ENCODE results near the gene RPS2.
"Not testable (repeated sequence)": the region's sequence is repeated elsewhere in the genome, so short reads cannot be mapped to it uniquely, and the experiment has no call there.

The RPS2 gene

DNA sequence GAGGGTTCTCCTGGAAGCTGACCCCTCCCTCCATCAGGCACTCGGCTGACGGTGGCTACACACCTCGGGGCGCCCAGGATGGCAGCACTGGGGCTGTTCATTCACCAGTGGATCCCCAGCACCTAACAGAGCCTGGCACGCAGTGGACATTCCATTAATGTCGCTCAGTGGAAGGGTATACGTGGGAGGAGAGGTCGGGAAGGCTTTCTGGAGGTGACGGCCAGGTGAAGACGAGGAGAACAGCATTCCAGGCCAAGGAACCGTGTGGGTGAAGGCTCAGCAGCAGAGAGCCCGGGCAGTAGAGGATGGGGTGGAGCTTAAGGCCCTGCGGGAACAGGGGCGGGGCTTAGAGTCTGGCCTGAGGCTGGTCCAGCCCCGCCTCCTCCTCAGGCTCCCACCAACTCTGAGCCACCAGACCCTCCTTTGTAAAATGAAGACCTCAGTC lies 43.9 kb downstream of the RPS2 start:
- DNase-seq (ENCODE audit: low read depth in 4 of 4, low spot score in 1 of 4), result no peak

DNA sequence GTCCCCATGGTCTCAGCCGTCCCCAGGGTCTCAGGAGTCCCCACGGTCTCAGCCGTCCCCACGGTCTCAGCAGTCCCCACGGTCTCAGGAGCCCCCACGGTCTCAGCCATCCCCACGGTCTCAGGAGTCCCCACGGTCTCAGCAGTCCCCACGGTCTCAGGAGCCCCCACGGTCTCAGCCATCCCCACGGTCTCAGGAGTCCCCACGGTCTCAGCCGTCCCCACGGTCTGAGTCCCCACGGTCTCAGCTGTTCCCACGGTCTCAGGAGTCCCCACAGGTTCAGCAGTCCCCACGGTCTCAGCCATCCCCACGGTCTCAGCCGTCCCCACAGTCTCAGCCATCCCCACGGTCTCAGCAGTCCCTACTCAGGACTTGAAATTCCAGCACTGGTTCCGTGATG lies 44.5 kb downstream of the RPS2 start:
- not testable (repeated sequence) for DNase-seq (ENCODE audit: low read depth in 4 of 4, low spot score in 1 of 4)

DNA sequence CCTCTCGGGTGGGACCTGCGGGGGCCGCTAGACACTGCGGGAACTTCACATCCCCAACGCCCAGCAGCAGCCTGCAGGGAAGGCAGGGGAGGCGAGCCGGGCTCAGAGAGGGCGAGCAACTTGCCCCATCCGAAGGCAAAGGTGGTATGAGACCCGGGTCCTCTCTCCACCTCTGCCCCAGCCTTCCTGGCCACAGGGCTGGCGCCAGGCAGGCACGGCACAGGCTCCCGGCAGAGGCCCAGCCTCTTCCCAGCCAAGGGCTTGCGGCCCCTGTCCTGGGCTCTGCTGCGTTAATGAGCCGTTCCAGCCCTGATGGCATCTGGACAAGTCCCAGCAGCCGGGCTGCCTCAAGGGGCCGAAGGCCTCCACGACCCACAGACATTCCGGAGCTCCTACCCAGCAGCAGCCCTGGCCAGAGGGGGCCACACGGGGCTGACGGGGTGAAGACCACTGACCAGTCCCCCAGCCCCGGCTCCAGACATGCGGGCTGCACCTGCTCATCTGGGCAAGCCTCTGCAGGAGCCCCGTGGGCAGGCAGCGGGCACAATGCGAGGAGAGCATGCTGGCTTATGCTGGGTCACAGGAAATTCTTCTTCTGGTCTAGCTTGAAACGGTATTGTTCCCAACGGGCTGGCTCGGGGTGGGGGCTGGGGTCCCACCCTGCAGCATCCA lies 45.2 kb downstream of the RPS2 start:
- no peak for DNase-seq (ENCODE audit: low read depth in 4 of 4, low spot score in 1 of 4)

DNA sequence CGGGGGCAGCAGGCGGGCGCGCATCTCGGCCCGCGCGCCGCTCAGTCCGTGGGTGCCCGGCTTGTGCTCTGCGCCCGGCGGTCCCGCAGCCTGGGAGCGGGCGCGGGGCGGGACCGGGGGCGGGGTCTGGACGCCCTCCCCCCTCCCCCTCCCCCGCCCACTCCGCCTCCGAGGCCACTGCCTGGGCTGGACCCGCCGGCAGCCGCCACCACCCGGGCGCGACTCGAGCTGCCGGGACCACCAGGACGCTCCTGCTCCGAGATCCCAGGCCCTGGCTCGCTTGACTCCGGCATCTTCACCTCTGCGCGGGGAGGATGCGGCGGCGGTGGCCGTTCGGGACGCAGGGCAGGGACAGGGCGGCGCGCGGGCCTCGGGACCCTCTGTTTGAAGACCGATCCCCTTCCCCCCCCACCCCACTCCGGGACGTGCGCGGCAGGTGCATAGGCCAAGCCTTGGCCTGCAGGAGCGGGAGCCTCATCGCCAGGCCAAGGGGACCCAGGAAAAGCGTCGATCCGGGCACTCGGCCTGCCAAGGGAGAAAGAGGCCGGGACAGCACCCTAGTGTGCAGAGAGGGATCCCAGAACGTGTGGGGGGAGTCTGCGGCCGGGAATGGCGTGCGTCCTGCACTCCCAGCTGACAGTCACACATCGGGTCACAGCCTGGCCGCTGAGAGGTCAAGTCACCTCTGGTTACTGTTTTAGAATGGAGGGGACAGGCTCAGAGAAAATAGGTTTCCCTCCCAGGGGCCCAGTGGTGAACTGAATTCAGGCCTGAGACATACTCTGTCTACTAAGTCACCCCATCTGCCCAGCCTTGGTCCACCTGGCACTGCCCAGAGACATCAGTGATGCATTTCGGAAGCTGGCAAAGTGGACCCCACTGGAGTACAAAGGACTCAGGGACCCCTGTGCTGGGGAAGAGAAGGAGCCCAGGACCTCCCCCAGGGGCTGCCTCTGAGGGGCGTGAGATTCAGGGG lies 46.0 kb downstream of the RPS2 start, which contains the start of gene HS3ST6:
TSS of gene HS3ST6 (minus strand) at position 65 of the 976 bp plus-strand sequence. CDS start 92 bp downstream, outside the sequence.
- no peak for DNase-seq (ENCODE audit: low read depth in 4 of 4, low spot score in 1 of 4)

DNA sequence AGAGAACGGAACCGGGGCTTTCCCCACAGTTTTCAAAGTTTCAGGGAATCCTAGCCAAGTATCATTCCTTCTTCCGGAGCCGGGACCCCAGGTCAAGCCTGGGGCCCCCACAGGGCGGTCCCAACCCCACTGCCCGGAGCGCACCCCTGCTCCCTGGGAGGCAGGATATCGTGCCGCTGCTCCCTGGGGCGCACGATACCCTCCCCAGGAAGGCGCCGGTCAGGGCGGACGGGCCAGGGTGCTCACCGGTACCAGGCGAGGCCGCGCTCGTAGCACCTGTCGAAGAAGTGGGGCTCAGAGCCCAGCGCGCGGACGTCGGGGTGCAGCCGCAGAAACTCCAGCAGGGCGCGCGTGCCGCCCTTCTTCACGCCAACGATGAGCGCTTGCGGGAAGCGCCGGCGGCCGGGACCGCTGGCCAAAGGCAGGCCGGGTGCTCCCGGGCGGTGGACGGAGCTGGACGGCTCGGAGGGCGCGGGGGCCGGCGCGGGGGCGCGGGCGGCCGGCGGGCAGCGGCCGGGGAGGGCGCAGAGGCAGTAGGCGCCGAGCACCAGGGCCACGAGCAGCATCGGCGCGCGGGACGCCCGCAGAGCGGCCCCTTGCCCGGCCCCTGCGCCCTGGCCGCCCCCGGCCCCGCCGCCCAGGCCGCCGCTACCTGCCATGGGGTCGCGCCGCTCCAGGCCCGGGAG lies 46.8 kb downstream of the RPS2 start:
- DNase-seq (ENCODE audit: low read depth in 4 of 4, low spot score in 1 of 4), result no peak

DNA sequence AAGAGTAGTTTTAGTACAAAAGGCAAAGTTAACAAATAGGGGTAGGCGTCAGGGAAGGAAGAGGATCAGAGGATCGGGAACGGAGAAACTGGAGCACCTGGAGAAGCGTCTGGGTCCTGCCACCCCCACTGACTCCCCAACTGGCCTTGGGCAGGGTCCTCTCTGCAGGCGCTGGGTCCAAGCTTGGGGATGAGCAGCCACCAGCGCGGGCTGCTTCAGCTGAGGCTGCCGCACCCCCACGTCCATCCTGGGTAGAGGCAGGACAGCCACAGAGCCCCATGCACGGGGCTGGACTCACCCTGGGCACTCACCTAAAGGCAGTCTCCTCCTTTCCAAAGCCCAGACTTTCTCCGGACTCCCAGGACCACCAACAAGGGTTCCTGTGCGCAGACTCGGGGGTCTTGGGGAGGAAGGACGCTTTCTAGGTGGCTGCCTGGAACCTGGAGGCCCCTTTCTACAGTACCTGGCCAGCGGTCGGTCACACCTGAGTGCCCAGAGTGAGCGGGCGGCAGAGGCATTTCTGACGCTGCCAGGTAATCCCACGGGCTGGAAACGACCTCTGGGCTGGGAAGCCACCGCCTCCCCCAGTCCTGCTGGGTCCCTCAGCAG lies 47.5 kb downstream of the RPS2 start:
- no peak for DNase-seq (ENCODE audit: low read depth in 4 of 4, low spot score in 1 of 4)

DNA sequence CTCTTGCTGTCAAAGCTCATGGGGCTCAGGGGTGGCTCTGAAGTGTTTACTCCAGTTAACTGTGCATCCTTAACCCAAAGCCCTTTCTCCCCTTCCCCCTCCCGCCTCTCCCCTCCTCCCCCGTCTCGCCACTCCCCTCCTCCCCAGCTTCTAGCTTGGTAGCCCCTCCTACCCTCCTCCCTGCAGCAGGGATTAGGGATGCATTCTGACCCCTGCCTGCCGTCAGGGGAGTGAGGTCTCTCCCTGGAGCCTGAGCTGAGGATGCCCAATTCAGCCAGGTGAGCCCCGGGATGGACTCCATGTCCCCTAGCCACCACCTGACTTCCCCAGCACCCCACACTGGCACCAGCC lies 48.0 kb downstream of the RPS2 start:
- DNase-seq (ENCODE audit: low read depth in 4 of 4, low spot score in 1 of 4), result no peak

DNA sequence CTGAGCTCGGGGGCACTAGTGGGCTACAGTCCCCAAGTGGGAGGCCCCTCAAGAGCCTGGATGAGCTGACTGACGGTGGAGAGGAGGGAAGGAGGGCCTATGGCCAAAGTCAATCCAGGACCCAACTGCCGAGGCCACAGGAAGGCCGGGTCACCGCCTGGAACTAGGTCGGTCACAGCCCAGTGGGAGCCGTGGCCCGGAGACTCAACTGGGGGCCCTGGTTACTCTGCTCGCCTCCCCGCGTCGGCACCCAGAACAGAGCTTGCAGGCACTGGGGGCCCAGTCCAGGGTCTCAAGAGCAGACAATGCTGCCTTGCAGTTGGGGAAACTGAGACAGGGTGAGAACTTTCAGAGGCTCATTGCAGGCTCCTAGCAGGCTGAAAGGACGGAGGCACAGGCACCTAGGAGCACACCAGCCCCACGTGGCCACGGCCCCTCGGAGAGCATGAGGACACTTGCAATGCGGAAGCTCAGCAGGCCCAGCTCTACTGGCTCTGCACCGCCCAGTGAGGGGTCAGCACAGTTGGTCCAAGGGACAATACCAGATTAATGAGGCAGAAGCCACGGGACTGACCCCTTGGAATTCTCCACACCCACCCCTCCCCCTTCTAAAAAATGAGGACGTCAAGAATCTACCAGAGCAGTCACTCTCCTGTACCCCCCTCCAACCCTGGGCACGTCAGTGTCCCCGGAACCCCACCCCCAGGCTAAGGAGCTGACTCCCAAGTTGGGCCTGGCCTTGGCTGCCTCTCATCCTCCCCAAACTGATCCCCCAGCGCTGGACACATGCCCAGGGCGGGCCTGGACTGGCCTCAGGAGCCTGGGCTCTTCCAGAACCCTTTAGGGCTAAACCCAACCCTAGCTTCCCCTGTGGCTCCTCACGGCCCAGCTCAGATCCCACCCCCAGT lies 48.6 kb downstream of the RPS2 start:
- no peak for DNase-seq (ENCODE audit: low read depth in 4 of 4, low spot score in 1 of 4)

DNA sequence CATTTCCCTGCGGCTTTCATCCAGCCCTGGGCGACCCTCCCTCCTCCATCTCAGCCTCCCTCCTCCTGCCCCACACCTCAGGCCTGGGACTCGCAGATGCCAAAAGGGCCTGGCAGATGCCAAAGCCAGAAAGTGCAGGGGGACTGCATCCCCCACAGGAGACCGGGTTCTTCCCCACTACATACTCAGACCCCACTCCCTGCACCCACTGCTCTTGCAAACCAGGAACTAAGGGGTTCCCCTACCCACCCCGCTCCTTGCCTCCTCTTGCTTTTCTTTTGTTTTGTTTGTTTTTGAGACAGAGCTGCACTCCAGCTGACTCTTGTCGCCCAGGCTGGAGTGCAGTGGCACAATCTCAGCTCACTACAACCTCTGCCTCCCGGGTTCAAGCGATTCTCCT lies 49.6 kb downstream of the RPS2 start:
- DNase-seq (ENCODE audit: low read depth in 4 of 4, low spot score in 1 of 4), result no peak

DNA sequence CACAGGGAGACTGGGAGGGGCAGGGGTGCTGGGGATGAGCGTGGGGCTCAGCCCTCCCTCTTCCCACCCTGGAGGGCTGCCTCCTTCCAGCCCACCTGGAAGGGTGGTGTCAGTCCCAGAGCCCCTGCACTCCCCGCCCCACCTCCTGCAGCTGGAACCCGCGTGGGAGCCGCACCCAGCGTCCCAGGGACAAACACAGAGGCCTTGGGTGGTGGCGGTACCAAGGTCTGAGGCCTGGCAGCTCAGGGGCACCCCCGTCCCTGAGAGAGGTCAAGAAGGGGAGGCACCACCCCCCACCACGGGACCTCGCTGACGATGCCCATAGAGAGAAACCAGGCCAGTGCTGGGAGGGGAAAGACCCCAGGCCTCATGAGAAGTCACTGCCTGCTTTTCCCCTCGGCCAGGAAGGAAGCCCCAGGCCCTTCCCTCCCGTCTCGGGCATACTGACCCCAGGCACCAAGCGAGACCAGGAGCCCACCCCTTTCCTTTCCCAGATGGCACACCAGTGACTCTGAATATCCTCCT lies 50.5 kb downstream of the RPS2 start:
- no peak for DNase-seq (ENCODE audit: low read depth in 4 of 4, low spot score in 1 of 4)

DNA sequence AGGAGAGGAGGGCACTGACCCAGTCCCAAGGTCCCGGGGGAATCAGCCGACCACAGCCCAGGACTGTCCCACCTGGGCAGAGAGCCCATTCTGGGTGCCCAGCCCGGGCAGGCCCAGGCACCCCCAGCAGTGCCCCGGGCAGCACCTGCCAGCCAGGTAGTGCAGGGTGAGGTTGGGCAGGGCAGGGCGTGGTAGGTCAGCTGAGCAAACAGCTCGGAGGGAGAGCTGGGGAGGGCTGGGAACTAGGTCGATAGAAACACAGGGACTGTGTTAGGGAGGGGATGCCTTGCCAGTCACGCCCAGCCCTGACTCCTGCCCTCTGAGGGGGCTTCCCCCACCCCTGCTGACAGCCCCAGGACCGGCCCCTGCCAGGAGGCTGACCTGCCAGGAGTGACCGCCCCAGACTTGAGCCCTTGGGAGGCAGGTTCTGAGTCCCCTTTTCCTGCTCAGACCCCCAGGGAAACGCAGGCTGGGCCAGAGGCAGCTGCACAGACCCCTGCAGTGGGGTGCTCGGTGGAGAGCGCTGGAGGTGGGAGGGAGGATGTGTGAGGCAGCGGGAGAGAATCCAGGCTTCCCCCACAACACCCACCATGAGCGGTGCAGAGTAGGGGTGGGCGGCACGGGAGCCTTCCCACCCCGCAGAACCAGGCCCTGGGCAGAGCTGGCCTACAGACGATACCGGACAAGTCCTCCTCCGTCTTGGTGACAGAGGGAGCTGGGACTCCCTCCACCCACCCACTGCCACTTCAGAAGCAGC lies 51.1 kb downstream of the RPS2 start:
- DNase-seq (ENCODE audit: low read depth in 4 of 4, low spot score in 1 of 4), result no peak

DNA sequence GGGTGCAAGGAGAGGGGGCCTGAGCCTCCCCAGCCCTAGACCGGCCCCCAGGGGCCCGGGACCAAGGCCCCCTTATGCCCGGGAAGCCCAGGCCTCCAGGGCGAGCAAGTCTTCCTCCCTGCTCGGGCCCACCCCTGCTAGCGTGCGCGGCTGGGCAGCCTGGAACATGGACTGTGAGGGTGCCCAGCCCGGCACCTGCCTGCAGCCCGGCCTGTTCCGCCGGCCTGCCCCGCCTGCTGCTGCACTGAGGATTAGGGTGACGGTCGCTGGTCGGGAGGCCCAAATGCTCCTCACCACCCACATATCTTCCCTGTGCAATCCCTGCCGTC lies 52.4 kb downstream of the RPS2 start:
- DNase-seq (ENCODE audit: low read depth in 4 of 4, low spot score in 1 of 4), result no peak

Data from stimulated activated CD4-positive, alpha-beta T cell treated with anti-CD3 and anti-CD28 coated beads, Interleukin-1b, Interleukin-23, amount 100 ng/mL, for 24 hours (primary cell).